ENCODE measurements around the gene C16orf74.

C16orf74 gene

DNA sequence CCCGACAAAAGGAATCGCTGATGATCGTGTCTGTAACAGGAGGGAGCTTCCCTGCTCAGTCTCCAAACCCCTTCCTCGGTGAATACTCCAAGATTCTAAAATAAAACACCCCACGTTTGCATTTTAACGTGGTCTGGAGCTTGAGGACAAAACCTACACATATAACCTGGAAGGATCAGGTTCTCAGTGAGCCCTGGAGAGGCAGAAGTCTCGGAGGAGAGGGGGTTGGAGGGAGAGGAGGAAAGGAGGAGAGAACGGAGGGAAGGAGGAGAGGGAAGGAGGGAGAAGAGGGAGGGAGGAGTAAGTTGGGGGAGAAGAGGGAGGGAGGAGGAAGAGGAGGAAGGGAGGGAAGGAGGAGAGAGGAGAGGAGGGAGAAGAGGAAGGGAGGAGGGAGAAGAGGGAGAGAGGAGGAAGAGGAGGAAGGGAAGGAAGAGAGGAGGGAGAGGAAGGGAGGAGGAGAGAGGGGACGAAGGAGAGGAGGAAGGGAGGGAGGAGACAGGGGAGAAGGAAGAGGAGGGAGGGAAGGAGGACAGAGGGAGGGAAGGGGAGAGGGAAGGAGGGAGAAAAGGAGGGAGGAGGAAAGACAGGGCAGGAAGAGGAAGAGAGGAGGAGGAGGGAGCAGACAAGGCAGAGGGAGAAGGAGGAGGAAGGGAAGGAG is 34.7 kb downstream of the C16orf74 start:
- Histone ChIP-seq H2AFZ (ENCODE audit: low read length) (no peak overlapping the region), H3K4me1 (ENCODE audit: low read length) (no peaks in the 10 kb centered on the region), H3F3A (ENCODE audit: insufficient read depth, low read length) (no peaks in the 10 kb centered on the region), H3K9ac (ENCODE audit: low read length) (no peak overlapping the region), H3K4me2 (ENCODE audit: low read depth, low read length) (no peak overlapping the region), H3K9me2 (replicated peaks; ENCODE audit: insufficient read depth, low read length) (no peaks in the 10 kb centered on the region), H3K27ac (ENCODE audit: low read length) (no peak overlapping the region), H4K20me1 (ENCODE audit: insufficient read depth, low read length) (no peaks in the 10 kb centered on the region), H3K79me2 (ENCODE audit: low read length) (no peaks in the 10 kb centered on the region), H3K27me3 (replicated peaks; ENCODE audit: insufficient read depth, low read length) (peaks cover 18% of the 10 kb centered on the region; the same call in 1 of the 2 replicates), H3K9me3 (replicated peaks; ENCODE audit: insufficient read depth, low read length) (no peaks in the 10 kb centered on the region), H3K36me3 (replicated peaks; ENCODE audit: insufficient read depth, low read length) (no peaks in the 10 kb centered on the region), H3K4me3 (ENCODE audit: low read length) (no peak overlapping the region)
- TF ChIP-seq EZH2phosphoT487 (IDR thresholded peaks at IDR 0.05; ENCODE audit: low read length) (no peak), EZH2 (optimal IDR thresholded peaks at IDR 0.05; ENCODE audit: low read depth, low read length) (no peak)
- TF ChIP-seq, protein P1, sequence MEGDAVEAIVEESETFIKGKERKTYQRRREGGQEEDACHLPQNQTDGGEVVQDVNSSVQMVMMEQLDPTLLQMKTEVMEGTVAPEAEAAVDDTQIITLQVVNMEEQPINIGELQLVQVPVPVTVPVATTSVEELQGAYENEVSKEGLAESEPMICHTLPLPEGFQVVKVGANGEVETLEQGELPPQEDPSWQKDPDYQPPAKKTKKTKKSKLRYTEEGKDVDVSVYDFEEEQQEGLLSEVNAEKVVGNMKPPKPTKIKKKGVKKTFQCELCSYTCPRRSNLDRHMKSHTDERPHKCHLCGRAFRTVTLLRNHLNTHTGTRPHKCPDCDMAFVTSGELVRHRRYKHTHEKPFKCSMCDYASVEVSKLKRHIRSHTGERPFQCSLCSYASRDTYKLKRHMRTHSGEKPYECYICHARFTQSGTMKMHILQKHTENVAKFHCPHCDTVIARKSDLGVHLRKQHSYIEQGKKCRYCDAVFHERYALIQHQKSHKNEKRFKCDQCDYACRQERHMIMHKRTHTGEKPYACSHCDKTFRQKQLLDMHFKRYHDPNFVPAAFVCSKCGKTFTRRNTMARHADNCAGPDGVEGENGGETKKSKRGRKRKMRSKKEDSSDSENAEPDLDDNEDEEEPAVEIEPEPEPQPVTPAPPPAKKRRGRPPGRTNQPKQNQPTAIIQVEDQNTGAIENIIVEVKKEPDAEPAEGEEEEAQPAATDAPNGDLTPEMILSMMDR (IDR thresholded peaks at IDR 0.05; ENCODE audit: low read length): no peak
- DNase-seq: no peak

DNA sequence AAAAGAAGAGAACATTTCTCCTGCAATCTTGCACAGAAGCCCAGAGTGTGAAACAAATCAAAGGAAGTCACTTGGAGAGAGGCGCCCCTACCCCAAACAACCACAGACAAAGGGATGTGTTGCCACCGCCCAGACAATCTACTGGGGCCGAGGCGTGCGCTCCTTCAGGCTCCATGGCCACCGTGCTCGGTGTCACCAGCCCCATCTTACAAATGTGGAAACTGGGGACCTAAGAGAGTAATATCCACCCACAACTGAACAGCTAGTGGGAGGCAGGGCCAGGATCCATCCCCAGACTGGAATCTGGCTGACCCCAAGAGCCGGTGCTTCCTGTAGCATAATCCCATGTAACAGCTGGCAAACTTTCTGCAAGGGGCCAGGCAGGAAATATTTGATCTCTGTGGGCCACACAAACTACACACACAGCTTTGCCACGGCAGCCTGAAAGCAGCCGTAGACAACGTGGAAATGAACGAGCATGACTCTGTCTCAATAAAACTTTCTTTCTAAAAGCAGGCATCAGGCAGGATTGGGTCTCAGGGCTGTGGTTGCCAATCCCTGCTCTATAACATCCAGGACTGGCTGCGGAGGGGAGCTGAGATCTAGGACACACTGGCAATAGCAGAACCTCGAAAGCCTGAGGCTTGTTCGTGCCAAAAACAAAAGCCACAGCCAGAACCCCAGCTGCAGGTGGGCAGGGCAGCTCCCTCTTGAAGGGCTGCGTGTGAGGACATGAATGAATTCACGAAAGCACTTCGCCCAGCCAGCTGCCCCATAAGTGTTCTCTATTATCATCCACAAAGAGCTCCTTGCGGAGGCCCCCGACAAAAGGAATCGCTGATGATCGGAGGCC is 35.5 kb downstream of the C16orf74 start:
- H3K9me2 ChIP-seq (replicated peaks; ENCODE audit: insufficient read depth, low read length): no peaks in the 10 kb centered on the region
- no peaks in the 10 kb centered on the region for H3K4me1 ChIP-seq (ENCODE audit: low read length)
- no peaks in the 10 kb centered on the region for H3F3A ChIP-seq (ENCODE audit: insufficient read depth, low read length)
- H3K27me3 ChIP-seq (replicated peaks; ENCODE audit: insufficient read depth, low read length): peaks cover 18% of the 10 kb centered on the region; the same call in 1 of the 2 replicates
- no peak overlapping the region for H2AFZ ChIP-seq (ENCODE audit: low read length)
- H3K36me3 ChIP-seq (replicated peaks; ENCODE audit: insufficient read depth, low read length): no peaks in the 10 kb centered on the region
- no peak for DNase-seq
- TF ChIP-seq EZH2phosphoT487 (IDR thresholded peaks at IDR 0.05; ENCODE audit: low read length) (no peak), EZH2 (optimal IDR thresholded peaks at IDR 0.05; ENCODE audit: low read depth, low read length) (no peak)
- TF ChIP-seq, protein P1 (IDR thresholded peaks at IDR 0.05; ENCODE audit: low read length): no peak
- no peaks in the 10 kb centered on the region for H3K9me3 ChIP-seq (replicated peaks; ENCODE audit: insufficient read depth, low read length)
- H3K9ac ChIP-seq (ENCODE audit: low read length): no peak overlapping the region
- H3K4me2 ChIP-seq (ENCODE audit: low read depth, low read length): no peak overlapping the region
- no peak overlapping the region for H3K27ac ChIP-seq (ENCODE audit: low read length)
- no peak overlapping the region for H3K4me3 ChIP-seq (ENCODE audit: low read length)
- no peaks in the 10 kb centered on the region for H4K20me1 ChIP-seq (ENCODE audit: insufficient read depth, low read length)
- no peaks in the 10 kb centered on the region for H3K79me2 ChIP-seq (ENCODE audit: low read length)

DNA sequence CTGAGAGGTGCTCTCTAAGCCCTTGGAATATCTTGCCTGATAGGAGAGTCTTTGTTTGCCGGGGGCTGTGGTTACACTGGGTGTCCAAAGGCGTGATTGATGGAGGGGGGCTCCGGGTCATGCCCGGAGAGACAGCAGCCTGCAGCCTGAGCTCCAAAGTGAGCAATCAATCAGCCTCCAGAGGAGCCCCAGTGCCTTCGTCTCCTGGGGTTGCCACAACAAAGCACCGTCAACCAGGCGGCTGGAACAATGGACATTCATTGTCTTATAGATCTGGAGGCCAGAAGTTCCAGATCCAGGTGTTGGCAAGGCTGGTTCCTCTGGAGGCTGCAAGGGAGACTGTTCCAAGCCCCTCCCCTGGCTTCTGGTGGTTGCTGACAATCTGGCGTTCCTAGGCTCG is 38.1 kb downstream of the C16orf74 start:
- Histone ChIP-seq H3K9ac (ENCODE audit: low read length) (no peak overlapping the region), H3K4me3 (ENCODE audit: low read length) (no peak overlapping the region), H3K4me2 (ENCODE audit: low read depth, low read length) (no peak overlapping the region), H3K27ac (ENCODE audit: low read length) (no peak overlapping the region), H3F3A (ENCODE audit: insufficient read depth, low read length) (no peaks in the 10 kb centered on the region), H2AFZ (ENCODE audit: low read length) (no peak overlapping the region), H3K27me3 (replicated peaks; ENCODE audit: insufficient read depth, low read length) (peaks cover 18% of the 10 kb centered on the region; the same call in 1 of the 2 replicates), H3K79me2 (ENCODE audit: low read length) (no peaks in the 10 kb centered on the region), H3K9me3 (replicated peaks; ENCODE audit: insufficient read depth, low read length) (no peaks in the 10 kb centered on the region), H3K9me2 (replicated peaks; ENCODE audit: insufficient read depth, low read length) (no peaks in the 10 kb centered on the region), H3K4me1 (ENCODE audit: low read length) (no peaks in the 10 kb centered on the region), H4K20me1 (ENCODE audit: insufficient read depth, low read length) (no peaks in the 10 kb centered on the region), H3K36me3 (replicated peaks; ENCODE audit: insufficient read depth, low read length) (no peaks in the 10 kb centered on the region)
- TF ChIP-seq EZH2 (optimal IDR thresholded peaks at IDR 0.05; ENCODE audit: low read depth, low read length): no peak
- TF ChIP-seq, protein P1 (IDR thresholded peaks at IDR 0.05; ENCODE audit: low read length): no peak
- no peak for TF ChIP-seq EZH2phosphoT487 (IDR thresholded peaks at IDR 0.05; ENCODE audit: low read length)
- no peak for DNase-seq
